K562 (cell line): ENCODE results near the gene CHML. TPM values are rescaled to one million over a fixed set of nuclear protein-coding genes. Genes with fewer than 3 reads are reported as not detected.

Experiments used
- ATAC-seq: fragments of 200-7000 bp; cut with Tn5 transposase; 3 replicates; pipeline ENCODE4 v1.9.1; 2020; ENCODE audit warnings: moderate library complexity
- BruUV-seq: library from RNA; stranded (reverse); fragments of 400-500 nt; replicated peaks from 2 replicates; lab custom pipeline; 2021; lab: Mats Ljungman, UMichigan
- CTCF ChIA-PET: fragments of 300-600 bp; formaldehyde crosslinking; extraction: SDS; loops from one replicate; lab custom pipeline; 2021; ENCODE audit warnings: low intra/inter-chr PET ratio; lab: Yijun Ruan, JAX
- POLR2A ChIA-PET: fragments of 300-600, 350-650 bp; sonication (Branson Sonifier 250); formaldehyde crosslinking; extraction: SDS; loops from one replicate; lab custom pipeline; 2021; ENCODE audit warnings: antibody characterized with exemption, inconsistent platforms; lab: Yijun Ruan, JAX
- DNase-seq, 4 experiments: peaks; one replicate each; pipeline versions ENCODE4 v3.0.0 to v3.0.0-alpha.2; 2011 to 2018; ENCODE audit warnings: low spot score in 3 of 4, mixed read lengths in 3 of 4; ENCODE audit errors: extremely low read depth in 1 of 4
- FAIRE-seq: peaks from 2 replicates; lab custom pipeline; 2011; peaks lifted over from hg19 to GRCh38; lab: Jason Lieb, UNC
- H2AFZ ChIP-seq: 2 replicates; pipeline ENCODE4 v1.6.0; 2011; ENCODE audit warnings: low read depth, low read length, control low read depth, inconsistent platforms
- H3K27ac ChIP-seq: fragments of 200-600 bp; 3 replicates; pipeline ENCODE4 v1.8.0; 2011; ENCODE audit warnings: low read depth, mild to moderate bottlenecking, control low read depth, inconsistent platforms, low read length, moderate library complexity, mixed read lengths; ENCODE audit errors: extremely low read depth
- H3K27me3 ChIP-seq, 2 experiments: fragments of 300-600 bp in 1 of 2; 2 replicates in 1 of 2; 3 replicates in 1 of 2; pipeline versions ENCODE4 v1.6.0 to v1.8.0; 2011; ENCODE audit warnings: inconsistent platforms in 2 of 2, low read length in 2 of 2, mild to moderate bottlenecking in 1 of 2, mixed read lengths in 1 of 2, moderate library complexity in 1 of 2; ENCODE audit not compliant: control insufficient read depth in 2 of 2, insufficient read depth in 2 of 2
- H3K36me3 ChIP-seq: fragments of 300-600 bp; 3 replicates; pipeline ENCODE4 v1.8.0; 2011; ENCODE audit warnings: mild to moderate bottlenecking, low read length, inconsistent platforms; ENCODE audit not compliant: control insufficient read depth, insufficient read depth
- H3K4me1 ChIP-seq, 2 experiments: fragments of 200-600 bp in 1 of 2; replicated peaks in 1 of 2; 2 replicates in 1 of 2; 3 replicates in 1 of 2; pipeline versions ENCODE4 v1.5.1 to v1.8.0; 2011; ENCODE audit warnings: inconsistent platforms in 2 of 2, low read length in 2 of 2, mild to moderate bottlenecking in 1 of 2, mixed read lengths in 1 of 2, moderate library complexity in 1 of 2; ENCODE audit not compliant: control insufficient read depth in 2 of 2, insufficient read depth in 2 of 2
- H3K4me2 ChIP-seq: 2 replicates; pipeline ENCODE4 v1.6.1; 2011; ENCODE audit warnings: low read length, control low read depth, inconsistent platforms, mixed read lengths; ENCODE audit not compliant: insufficient read depth
- H3K4me3 ChIP-seq: fragments of 200-600 bp; sonication (generic), shearing (Covaris generic); 2 replicates; pipeline ENCODE4 v1.5.1; 2016; ENCODE audit warnings: control low read depth, inconsistent platforms
- H3K79me2 ChIP-seq: fragments of 200-600 bp; 3 replicates; pipeline ENCODE4 v1.8.0; 2011; ENCODE audit warnings: low read length, inconsistent platforms; ENCODE audit not compliant: control insufficient read depth, insufficient read depth
- H3K9ac ChIP-seq, 2 experiments: 2 replicates each; pipeline versions ENCODE4 v1.6.0 to v1.6.1; 2011; ENCODE audit warnings: low read depth in 2 of 2, low read length in 2 of 2, control low read depth in 1 of 2, inconsistent platforms in 1 of 2, mild to moderate bottlenecking in 1 of 2, mixed read lengths in 1 of 2; ENCODE audit not compliant: insufficient read depth in 1 of 2
- H3K9me1 ChIP-seq: one replicate; pipeline ENCODE4 v1.6.0; 2011; ENCODE audit warnings: inconsistent platforms, mild to moderate bottlenecking, low read length, moderate library complexity; ENCODE audit not compliant: control insufficient read depth, insufficient read depth
- H3K9me3 ChIP-seq: replicated peaks from 2 replicates; pipeline ENCODE4 v1.5.1; 2011; ENCODE audit warnings: low read depth, low read length, inconsistent platforms; ENCODE audit not compliant: control insufficient read depth, insufficient read depth
- H4K20me1 ChIP-seq: replicated peaks from 2 replicates; pipeline ENCODE4 v1.6.1; 2011; ENCODE audit warnings: low read length, inconsistent platforms, mixed read lengths; ENCODE audit not compliant: control insufficient read depth, insufficient read depth
- ADNP ChIP-seq: fragments of 200-800 bp; sonication (Bioruptor generic); IDR thresholded peaks from 2 replicates; pipeline ENCODE4 v1.6.1; 2016; ENCODE audit warnings: missing genetic modification characterization, missing compliant biosample characterization
- ATF6 ChIP-seq: sonication (generic); formaldehyde crosslinking; IDR thresholded peaks from 2 replicates; pipeline ENCODE4 v1.4.0; 2020; ENCODE audit warnings: mild to moderate bottlenecking, missing genetic modification reagents
- BACH1 ChIP-seq: fragments of 200-800 bp; sonication (Bioruptor generic); IDR thresholded peaks from 2 replicates; pipeline ENCODE4 v1.6.1; 2016; ENCODE audit warnings: missing genetic modification characterization, missing compliant biosample characterization
- CBFB ChIP-seq: sonication (generic); formaldehyde crosslinking; IDR thresholded peaks from 2 replicates; pipeline ENCODE4 v1.4.0; 2020; ENCODE audit warnings: mild to moderate bottlenecking, missing genetic modification reagents
- ETV5 ChIP-seq: sonication (generic); formaldehyde crosslinking; IDR thresholded peaks from 2 replicates; pipeline ENCODE4 v1.4.0; 2020; ENCODE audit warnings: low read depth, mild to moderate bottlenecking, missing genetic modification reagents
- NFYB ChIP-seq: IDR thresholded peaks from 2 replicates; pipeline ENCODE4 v1.6.1; 2011; ENCODE audit warnings: mild to moderate bottlenecking, moderate library complexity; ENCODE audit not compliant: insufficient read length; ENCODE audit errors: extremely low read depth
- NRF1 ChIP-seq, 2 experiments: fragments of 450-650 bp; IDR thresholded peaks in 1 of 2; conservative IDR thresholded peaks in 1 of 2; 2 replicates each; pipeline ENCODE4 v1.6.1; 2014; ENCODE audit warnings: mild to moderate bottlenecking in 2 of 2
- OTX1 ChIP-seq: fragments of 450-650 bp; formaldehyde crosslinking; IDR thresholded peaks from 2 replicates; pipeline ENCODE4 v1.4.0; 2022; ENCODE audit warnings: mild to moderate bottlenecking
- RBBP5 ChIP-seq: fragments of 200-600 bp; sonication (generic); IDR thresholded peaks from 2 replicates; pipeline ENCODE4 v1.6.1; 2012; ENCODE audit warnings: borderline replicate concordance, mild to moderate bottlenecking, low read length, control low read depth, inconsistent platforms; ENCODE audit not compliant: insufficient read depth, poor library complexity, severe bottlenecking
- SRF ChIP-seq, 2 experiments: fragments of 250-450, 450-650 bp in 1 of 2; sonication (Bioruptor Pico) in 1 of 2; sonication (generic) in 1 of 2; formaldehyde crosslinking; IDR thresholded peaks; 2 replicates each; pipeline versions ENCODE4 v1.5.0 to v1.5.1; 2020 to 2022; ENCODE audit warnings: mild to moderate bottlenecking in 1 of 2, missing genetic modification reagents in 1 of 2
- SUPT5H ChIP-seq: fragments of 450-650 bp; IDR thresholded peaks from 2 replicates; pipeline ENCODE4 v1.6.1; 2016
- TFAM ChIP-seq: fragments of 250-450 bp; sonication (Bioruptor Pico); conservative IDR thresholded peaks from 2 replicates; pipeline ENCODE4 v1.5.0; 2021; ENCODE audit warnings: mild to moderate bottlenecking, moderate library complexity
- ZBTB49 ChIP-seq: sonication (generic); formaldehyde crosslinking; IDR thresholded peaks from 2 replicates; pipeline ENCODE4 v1.8.0; 2022; ENCODE audit warnings: missing genetic modification reagents, mild to moderate bottlenecking, borderline replicate concordance
- ZBTB5 ChIP-seq: fragments of 450-650 bp; IDR thresholded peaks from 2 replicates; pipeline ENCODE4 v1.6.1; 2017; ENCODE audit warnings: antibody characterized with exemption
- ZNF143 ChIP-seq: sonication (generic); formaldehyde crosslinking; IDR thresholded peaks from 2 replicates; pipeline ENCODE4 v1.9.0; 2022; ENCODE audit warnings: mild to moderate bottlenecking, missing genetic modification reagents
- WGBS: fragments of 100-300 bp; shearing (Covaris generic); methylation state at CpG from one replicate; pipeline ENCODE4 v1.1.6; 2016; ENCODE audit warnings: low coverage, mixed read lengths; ENCODE audit not compliant: insufficient coverage; ENCODE audit errors: missing lambda C conversion rate; 5-methylcytosine and 5-hydroxymethylcytosine counted together
- in situ Hi-C: fragments of 300-500 bp; cut with MboI; formaldehyde crosslinking; loops from 4 replicates; pipeline ENCODE4 v1.15.0; 2018; ENCODE audit warnings: inconsistent platforms, mixed read lengths
- intact Hi-C: fragments of 100-400 bp; cut with micrococcal nuclease; formaldehyde crosslinking; loops from 2 replicates; pipeline ENCODE4 v1.14.2; 2022
- polyA plus RNA-seq, 8 experiments: library from polyadenylated mRNA; depleted of rRNA in 4 of 8; stranded (reverse) in 5 of 8; unstranded in 3 of 8; fragments of >200 nt; fragmentation: Nextera tagmentation in 2 of 8; fragmentation: Illumina TruSeq in 1 of 8; extraction: Ambion mirVana in 2 of 8; extraction: Trizol in 1 of 8; gene quantifications; 2 replicates each; pipeline versions ENCODE4 v1.2.1 to v1.2.3, GENCODE V29; 2011 to 2014; ENCODE audit warnings: inconsistent platforms in 1 of 8, missing spikeins in 1 of 8
- total RNA-seq, 7 experiments: library from RNA; depleted of rRNA in 6 of 7; stranded (reverse); fragments of >200 nt in 6 of 7; fragmentation: Illumina TruSeq in 2 of 7; extraction: Trizol in 2 of 7; gene quantifications; 2 replicates each; pipeline versions ENCODE4 v1.2.1 to v1.2.3, GENCODE V29; 2011 to 2021; ENCODE audit warnings: low replicate concordance in 1 of 7

Gene CHML
- total and polyA plus RNA-seq, 9 of the 15 experiments (the other 6 are each of a cell fraction or from before 2014, with no cell fraction given), result 13.0 to 88.3 (median 62.8) TPM

- CTCF ChIA-PET, result no interaction called here
- Histone ChIP-seq H3K36me3 (peaks cover 57% of the 10 kb centered on the region), H2AFZ (no peak overlapping the region), H3K4me1 (no peaks in the 10 kb centered on the region), H3K9ac (no peak overlapping the region), H3K4me2 (no peak overlapping the region), H3K4me3 (no peak overlapping the region), H3K27me3 (no peaks in the 10 kb centered on the region), H3K9me3 (no peaks in the 10 kb centered on the region), H4K20me1 (no peaks in the 10 kb centered on the region; the same call in 1 of the 2 replicates), H3K27ac (no peak overlapping the region), H3K79me2 (peaks cover 41% of the 10 kb centered on the region), H3K9me1 (no peaks in the 10 kb centered on the region)
- POLR2A ChIA-PET, result no interaction called here
- DNase-seq (no peak), ATAC-seq (no peak), FAIRE-seq (no peak)
- TF ChIP-seq RBBP5, result no peak
- no peak for TF ChIP-seq TFAM
- no peak for TF ChIP-seq SRF (CRISPR knock-in tag; IDR thresholded peaks at IDR 0.05)
- TF ChIP-seq ZBTB5, result no peak
- TF ChIP-seq BACH1 (tag), result no peak
- TF ChIP-seq NFYB, result no peak
- no peak for TF ChIP-seq OTX1 (CRISPR knock-in tag)
- no peak for TF ChIP-seq ATF6 (CRISPR knock-in tag)
- TF ChIP-seq CBFB (CRISPR knock-in tag), result no peak
- TF ChIP-seq ZNF143, result no peak
- no peak for TF ChIP-seq ETV5 (CRISPR knock-in tag)
- TF ChIP-seq NRF1 (conservative IDR thresholded peaks at IDR 0.05 in 1 of 2, IDR thresholded peaks at IDR 0.05 in 1 of 2), result no peak
- no peak for TF ChIP-seq ADNP
- TF ChIP-seq SUPT5H, result no peak
- no peak for TF ChIP-seq ZBTB49 (CRISPR knock-in tag)
- in situ Hi-C loops, result no loop called here
- WGBS, result 96% methylated on average over 1 of the region's 1 CpG
- BruUV-seq, result no TSS peak
- intact Hi-C loops, result no loop called here
Observed at GRCh38 chr1:241630476-241630875, 9.7 kb downstream of the CHML start.
